ENCODE measurements around the gene SGCA.

Gene SGCA

DNA sequence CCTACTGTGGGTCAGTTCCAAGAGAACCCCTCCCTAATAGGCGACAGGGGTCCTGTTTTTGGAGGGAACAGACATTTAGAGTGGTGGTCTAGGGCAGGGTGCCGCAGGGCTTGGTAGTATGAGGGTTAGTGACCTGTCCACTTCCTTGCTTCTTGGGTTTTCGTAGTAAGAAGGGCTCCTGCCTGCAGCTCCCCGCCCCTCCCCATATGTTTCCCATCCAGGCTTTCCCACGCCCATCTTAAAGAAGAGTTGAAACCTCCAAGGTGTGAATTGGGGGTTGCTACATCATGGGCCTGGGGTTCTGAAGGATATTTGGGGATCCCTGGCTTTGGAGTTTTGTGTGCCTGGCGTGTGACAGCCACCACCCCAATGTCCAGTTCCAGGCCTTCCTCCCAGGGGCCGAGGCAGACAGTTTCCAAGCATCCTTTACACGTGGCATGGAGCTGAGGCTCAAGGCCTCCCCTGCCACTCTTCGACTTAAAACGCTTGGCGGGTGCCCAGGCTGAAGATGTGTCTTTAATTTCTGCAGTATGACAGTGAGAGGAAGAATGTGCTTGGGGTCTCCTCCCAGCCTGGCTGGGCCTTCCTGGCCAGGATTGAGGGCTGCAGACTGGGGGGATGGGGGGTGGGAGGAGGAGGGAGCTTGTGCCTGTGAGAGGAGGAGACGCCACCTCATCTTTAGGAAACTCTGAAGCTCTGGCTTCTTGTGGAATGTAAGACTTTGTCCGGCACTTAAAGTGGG lies 38.0 kb downstream of the SGCA start:
- TF ChIP-seq EGR1 (IDR thresholded peaks at IDR 0.05) (no peak), EP300 (IDR thresholded peaks at IDR 0.05; ENCODE audit: borderline replicate concordance) (no peak), TEAD4 (IDR thresholded peaks at IDR 0.05) (no peak), YY1 (IDR thresholded peaks at IDR 0.05; ENCODE audit: low read depth) (no peak), FOXM1 (IDR thresholded peaks at IDR 0.05; ENCODE audit: borderline replicate concordance, low read depth) (no peak), ZBTB7A (IDR thresholded peaks at IDR 0.05; ENCODE audit: low read depth) (no peak), TAF1 (IDR thresholded peaks at IDR 0.05; ENCODE audit: low read depth) (no peak), NFIC (IDR thresholded peaks at IDR 0.05) (no peak), RAD21 (IDR thresholded peaks at IDR 0.05; ENCODE audit: low read depth) (no peak)
- TF ChIP-seq, protein P1, sequence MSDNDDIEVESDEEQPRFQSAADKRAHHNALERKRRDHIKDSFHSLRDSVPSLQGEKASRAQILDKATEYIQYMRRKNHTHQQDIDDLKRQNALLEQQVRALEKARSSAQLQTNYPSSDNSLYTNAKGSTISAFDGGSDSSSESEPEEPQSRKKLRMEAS (IDR thresholded peaks at IDR 0.05): no peak
- TF ChIP-seq, protein P2, sequence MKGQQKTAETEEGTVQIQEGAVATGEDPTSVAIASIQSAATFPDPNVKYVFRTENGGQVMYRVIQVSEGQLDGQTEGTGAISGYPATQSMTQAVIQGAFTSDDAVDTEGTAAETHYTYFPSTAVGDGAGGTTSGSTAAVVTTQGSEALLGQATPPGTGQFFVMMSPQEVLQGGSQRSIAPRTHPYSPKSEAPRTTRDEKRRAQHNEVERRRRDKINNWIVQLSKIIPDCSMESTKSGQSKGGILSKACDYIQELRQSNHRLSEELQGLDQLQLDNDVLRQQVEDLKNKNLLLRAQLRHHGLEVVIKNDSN (IDR thresholded peaks at IDR 0.05): no peak
- TF ChIP-seq, protein P3, sequence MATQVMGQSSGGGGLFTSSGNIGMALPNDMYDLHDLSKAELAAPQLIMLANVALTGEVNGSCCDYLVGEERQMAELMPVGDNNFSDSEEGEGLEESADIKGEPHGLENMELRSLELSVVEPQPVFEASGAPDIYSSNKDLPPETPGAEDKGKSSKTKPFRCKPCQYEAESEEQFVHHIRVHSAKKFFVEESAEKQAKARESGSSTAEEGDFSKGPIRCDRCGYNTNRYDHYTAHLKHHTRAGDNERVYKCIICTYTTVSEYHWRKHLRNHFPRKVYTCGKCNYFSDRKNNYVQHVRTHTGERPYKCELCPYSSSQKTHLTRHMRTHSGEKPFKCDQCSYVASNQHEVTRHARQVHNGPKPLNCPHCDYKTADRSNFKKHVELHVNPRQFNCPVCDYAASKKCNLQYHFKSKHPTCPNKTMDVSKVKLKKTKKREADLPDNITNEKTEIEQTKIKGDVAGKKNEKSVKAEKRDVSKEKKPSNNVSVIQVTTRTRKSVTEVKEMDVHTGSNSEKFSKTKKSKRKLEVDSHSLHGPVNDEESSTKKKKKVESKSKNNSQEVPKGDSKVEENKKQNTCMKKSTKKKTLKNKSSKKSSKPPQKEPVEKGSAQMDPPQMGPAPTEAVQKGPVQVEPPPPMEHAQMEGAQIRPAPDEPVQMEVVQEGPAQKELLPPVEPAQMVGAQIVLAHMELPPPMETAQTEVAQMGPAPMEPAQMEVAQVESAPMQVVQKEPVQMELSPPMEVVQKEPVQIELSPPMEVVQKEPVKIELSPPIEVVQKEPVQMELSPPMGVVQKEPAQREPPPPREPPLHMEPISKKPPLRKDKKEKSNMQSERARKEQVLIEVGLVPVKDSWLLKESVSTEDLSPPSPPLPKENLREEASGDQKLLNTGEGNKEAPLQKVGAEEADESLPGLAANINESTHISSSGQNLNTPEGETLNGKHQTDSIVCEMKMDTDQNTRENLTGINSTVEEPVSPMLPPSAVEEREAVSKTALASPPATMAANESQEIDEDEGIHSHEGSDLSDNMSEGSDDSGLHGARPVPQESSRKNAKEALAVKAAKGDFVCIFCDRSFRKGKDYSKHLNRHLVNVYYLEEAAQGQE (IDR thresholded peaks at IDR 0.05; ENCODE audit: low read depth): no peak

DNA sequence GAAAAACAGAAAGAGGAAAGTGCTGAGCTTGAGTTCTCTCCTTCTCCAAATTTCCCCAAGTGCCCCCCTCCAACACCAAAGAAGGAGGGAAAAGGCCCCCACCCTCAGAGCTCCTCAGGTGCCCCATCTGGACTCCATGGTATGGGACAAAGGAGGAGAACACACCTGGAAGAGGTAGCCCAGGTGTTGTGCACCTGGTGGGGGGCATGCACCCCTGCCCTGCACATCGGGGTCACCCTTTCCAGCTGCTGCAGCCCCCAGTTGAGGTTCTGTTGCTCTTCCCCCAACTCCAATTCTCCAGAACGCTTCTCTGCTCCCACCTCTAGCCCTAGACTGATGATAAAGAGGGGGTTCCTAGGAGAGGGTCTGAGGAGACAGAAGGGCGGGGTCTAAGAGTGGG lies 38.6 kb downstream of the SGCA start:
- TF ChIP-seq TCF12 (IDR thresholded peaks at IDR 0.05; ENCODE audit: low read depth): no peak

DNA sequence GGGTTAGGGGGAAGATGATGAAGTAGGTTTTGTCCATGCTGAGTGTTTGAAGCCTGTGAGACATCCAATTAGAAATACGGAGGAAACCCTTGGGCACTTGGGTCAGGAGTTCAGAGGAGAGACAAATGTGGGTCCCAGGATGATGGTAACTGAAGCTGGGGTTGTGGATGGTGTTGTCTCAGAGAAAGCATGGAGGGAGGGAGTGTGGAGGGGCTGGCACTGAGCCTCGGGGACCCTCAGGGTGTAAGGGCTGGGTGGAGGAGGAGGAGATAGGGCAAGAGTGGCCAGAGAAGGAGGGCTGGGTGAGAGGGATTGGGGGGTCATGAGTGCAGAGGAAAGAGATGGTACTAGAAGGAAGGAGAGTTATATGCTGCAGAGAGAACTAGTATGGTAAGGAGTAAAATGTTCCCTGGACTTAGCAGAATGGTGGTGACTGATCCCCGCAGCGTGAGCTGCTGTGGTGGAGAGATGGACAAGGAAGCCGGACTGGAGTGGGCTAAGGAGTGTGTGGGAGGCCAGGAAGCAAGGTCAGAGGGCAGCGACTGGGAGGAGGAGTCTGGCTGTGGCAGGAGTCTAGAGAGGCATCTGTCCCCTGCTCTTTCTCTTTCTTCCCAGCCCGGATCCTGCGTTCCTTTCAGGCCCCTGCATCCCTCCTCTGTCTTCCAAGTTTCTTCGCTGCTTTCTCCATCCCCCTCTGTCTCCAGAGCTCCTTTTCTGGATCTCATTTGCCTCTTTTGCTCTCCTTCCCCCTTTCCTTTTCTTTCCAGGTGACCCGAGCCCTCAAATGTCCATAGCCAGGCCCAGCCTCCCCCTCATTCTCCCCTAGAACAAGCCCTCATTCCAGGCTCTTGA lies 39.5 kb downstream of the SGCA start:
- TF ChIP-seq, protein P1 (IDR thresholded peaks at IDR 0.05): no peak
- TF ChIP-seq, protein P2 (IDR thresholded peaks at IDR 0.05): no peak
- TF ChIP-seq, protein P3 (IDR thresholded peaks at IDR 0.05; ENCODE audit: low read depth): no peak
- no peak for TF ChIP-seq YY1 (IDR thresholded peaks at IDR 0.05; ENCODE audit: low read depth)
- no peak for TF ChIP-seq EP300 (IDR thresholded peaks at IDR 0.05; ENCODE audit: borderline replicate concordance)
- TF ChIP-seq RAD21 (IDR thresholded peaks at IDR 0.05; ENCODE audit: low read depth): no peak
- TF ChIP-seq ZBTB7A (IDR thresholded peaks at IDR 0.05; ENCODE audit: low read depth): no peak
- TF ChIP-seq FOXM1 (IDR thresholded peaks at IDR 0.05; ENCODE audit: borderline replicate concordance, low read depth): no peak
- no peak for TF ChIP-seq NFIC (IDR thresholded peaks at IDR 0.05)
- no peak for TF ChIP-seq EGR1 (IDR thresholded peaks at IDR 0.05)
- no peak for TF ChIP-seq TAF1 (IDR thresholded peaks at IDR 0.05; ENCODE audit: low read depth)
- no peak for TF ChIP-seq TCF12 (IDR thresholded peaks at IDR 0.05; ENCODE audit: low read depth)

DNA sequence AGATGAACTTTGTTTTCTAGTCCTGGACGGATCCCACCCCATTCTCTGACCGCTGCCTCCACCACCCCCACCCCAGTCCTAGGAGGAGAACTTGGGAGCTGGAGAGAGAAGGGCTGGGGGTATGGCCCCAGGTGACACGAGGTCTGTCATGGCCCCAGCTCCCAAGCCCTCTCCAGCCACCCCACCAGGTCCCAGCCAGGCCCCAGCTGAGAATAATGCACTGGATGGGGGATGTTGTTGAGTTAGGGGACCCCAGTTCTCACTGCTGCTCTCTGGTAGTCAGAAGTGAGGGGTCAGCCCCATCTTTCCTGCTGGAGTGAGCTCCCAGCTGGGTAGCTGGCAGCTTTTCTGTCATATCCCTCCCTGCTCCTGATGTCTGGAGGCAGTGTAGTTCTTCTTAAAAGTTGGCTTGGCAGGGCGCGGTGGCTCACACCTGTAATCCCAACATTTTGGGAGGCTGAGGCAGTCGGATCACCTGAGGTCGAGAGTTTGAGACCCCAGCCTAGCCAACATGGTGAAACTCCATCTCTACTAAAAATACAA lies 40.2 kb downstream of the SGCA start:
- TF ChIP-seq FOXM1 (IDR thresholded peaks at IDR 0.05; ENCODE audit: borderline replicate concordance, low read depth): no peak
- TF ChIP-seq, protein P1 (IDR thresholded peaks at IDR 0.05): no peak
- TF ChIP-seq EGR1 (IDR thresholded peaks at IDR 0.05): no peak
- no peak for TF ChIP-seq CEBPB (IDR thresholded peaks at IDR 0.05)
- no peak for TF ChIP-seq CREB1 (IDR thresholded peaks at IDR 0.05; ENCODE audit: low read depth)
- no peak for TF ChIP-seq RAD21 (IDR thresholded peaks at IDR 0.05; ENCODE audit: low read depth)
- TF ChIP-seq TAF1 (IDR thresholded peaks at IDR 0.05; ENCODE audit: low read depth): no peak
- TF ChIP-seq, protein P2 (IDR thresholded peaks at IDR 0.05): no peak
- TF ChIP-seq EP300 (IDR thresholded peaks at IDR 0.05; ENCODE audit: borderline replicate concordance): no peak
- TF ChIP-seq NFIC (IDR thresholded peaks at IDR 0.05): no peak
- no peak for TF ChIP-seq TCF12 (IDR thresholded peaks at IDR 0.05; ENCODE audit: low read depth)
- TF ChIP-seq YY1 (IDR thresholded peaks at IDR 0.05; ENCODE audit: low read depth): no peak
- TF ChIP-seq TEAD4 (IDR thresholded peaks at IDR 0.05): no peak
- TF ChIP-seq, protein P3 (IDR thresholded peaks at IDR 0.05; ENCODE audit: low read depth): no peak
